Muscle layer of duodenum (tissue), 2 donors: Measurements from ENCODE around the gene NR2C2AP.
"Not testable (repeated sequence)": the region's sequence is repeated elsewhere in the genome, so short reads cannot be mapped to it uniquely, and the experiment has no call there.

ENCODE experiments used
- H3K27ac ChIP-seq: one replicate; pipeline ENCODE4 v1.7.0; 2013; ENCODE audit warnings: mild to moderate bottlenecking, low read length
- H3K27me3 ChIP-seq: one replicate; pipeline ENCODE4 v1.7.0; 2013; ENCODE audit warnings: low read depth, mild to moderate bottlenecking, control low read depth, low read length
- H3K36me3 ChIP-seq, 2 donors: one replicate each; pipeline ENCODE4 v1.7.0; 2013; ENCODE audit warnings: low read length in 2 of 2, control low read depth in 1 of 2, mild to moderate bottlenecking in 1 of 2; ENCODE audit not compliant: insufficient read depth in 2 of 2, control insufficient read depth in 1 of 2
- H3K4me1 ChIP-seq, 2 donors: one replicate each; pipeline ENCODE4 v1.7.0; 2013; ENCODE audit warnings: low read length in 2 of 2, mild to moderate bottlenecking in 2 of 2, control low read depth in 1 of 2, moderate library complexity in 1 of 2; ENCODE audit not compliant: insufficient read depth in 2 of 2, control insufficient read depth in 1 of 2
- H3K4me3 ChIP-seq, 2 donors: one replicate each; pipeline ENCODE4 v1.7.0; 2013; ENCODE audit warnings: low read length in 2 of 2, low read depth in 1 of 2, mild to moderate bottlenecking in 1 of 2
- H3K9me3 ChIP-seq, 2 donors: one replicate each; pipeline ENCODE4 v1.7.0; 2013; ENCODE audit warnings: low read length in 2 of 2, control low read depth in 1 of 2, mild to moderate bottlenecking in 1 of 2; ENCODE audit not compliant: control insufficient read depth in 1 of 2
- donor health status: healthy.

Gene NR2C2AP

DNA sequence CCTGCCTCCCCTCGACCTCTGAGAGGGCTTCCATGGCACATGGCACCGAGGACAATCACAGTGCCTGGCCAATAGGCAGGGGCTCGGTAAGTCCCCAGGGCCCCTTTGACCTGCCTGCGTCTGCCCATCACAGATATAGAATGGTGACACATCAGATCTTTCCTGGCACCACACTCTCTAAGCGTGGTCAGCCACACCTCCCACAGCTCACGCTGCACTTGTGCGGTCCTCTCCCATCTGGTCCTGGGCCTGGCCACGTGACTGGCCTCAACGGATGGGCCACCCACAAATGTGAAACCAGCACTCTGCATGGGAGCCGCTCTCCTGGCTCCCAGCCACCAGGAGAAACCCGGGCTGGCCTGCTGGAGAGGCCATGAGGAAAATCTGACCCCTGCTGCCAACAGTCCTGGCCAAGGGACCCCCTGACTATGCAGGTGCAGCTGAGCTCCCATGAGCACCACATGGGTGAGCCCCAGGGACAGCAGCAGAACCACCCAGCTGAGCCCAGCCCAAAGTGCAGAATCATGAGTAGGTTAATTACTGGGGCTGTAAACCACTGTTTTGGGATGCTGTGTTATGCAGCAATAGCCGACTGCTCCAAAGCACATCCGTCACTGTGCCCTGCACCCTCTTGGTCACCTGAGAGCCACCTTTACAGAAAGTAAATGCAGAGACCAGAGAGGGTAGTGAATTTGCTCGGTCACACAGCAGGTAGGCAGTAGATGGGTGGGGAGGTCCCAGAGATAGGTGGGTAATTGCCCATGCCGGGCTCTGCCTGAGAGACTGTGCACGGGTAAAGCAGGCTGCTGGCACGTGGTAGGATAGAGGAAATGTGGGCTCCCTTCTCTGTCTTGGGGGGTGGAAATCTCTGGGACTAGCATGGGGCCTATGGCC lies 23.4 kb downstream of the NR2C2AP start:
- peaks cover 0 to 3% of the 10 kb centered on the region in 2 donors for H3K9me3 ChIP-seq
- peaks cover 0 to 2% of the 10 kb centered on the region in 2 donors for H3K4me1 ChIP-seq
- H3K27ac ChIP-seq = no peak overlapping the region
- no peaks in the 10 kb centered on the region for H3K27me3 ChIP-seq
- H3K4me3 ChIP-seq = no peak overlapping the region
- peaks cover 23 to 60% of the 10 kb centered on the region in 2 donors for H3K36me3 ChIP-seq

DNA sequence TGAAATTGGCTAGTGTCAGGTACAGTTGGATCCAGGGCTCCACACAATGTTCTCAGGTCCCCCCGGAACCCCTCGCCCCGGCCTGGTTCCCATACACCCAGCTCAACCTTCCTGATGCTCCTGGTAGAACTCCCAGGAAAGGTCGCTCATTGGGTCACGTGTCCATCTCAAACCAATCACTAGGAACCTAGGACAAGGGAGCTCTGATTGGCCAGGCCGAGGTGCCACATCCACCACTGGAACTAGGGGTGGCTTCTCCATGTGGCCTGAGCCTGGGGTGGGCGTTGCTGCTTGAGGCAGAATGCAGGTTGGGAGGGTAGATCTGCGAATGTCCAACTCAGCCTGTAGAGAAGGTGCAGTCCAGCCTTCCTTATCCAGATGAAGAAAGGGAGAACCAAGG lies 26.3 kb downstream of the NR2C2AP start:
- no peak overlapping the region for H3K27ac ChIP-seq
- peaks cover 0 to 4% of the 10 kb centered on the region in 2 donors for H3K4me1 ChIP-seq
- H3K27me3 ChIP-seq = no peaks in the 10 kb centered on the region
- peaks cover 0 to 3% of the 10 kb centered on the region in 2 donors for H3K9me3 ChIP-seq
- H3K4me3 ChIP-seq = no peak overlapping the region
- peaks cover 19 to 49% of the 10 kb centered on the region in 2 donors for H3K36me3 ChIP-seq

DNA sequence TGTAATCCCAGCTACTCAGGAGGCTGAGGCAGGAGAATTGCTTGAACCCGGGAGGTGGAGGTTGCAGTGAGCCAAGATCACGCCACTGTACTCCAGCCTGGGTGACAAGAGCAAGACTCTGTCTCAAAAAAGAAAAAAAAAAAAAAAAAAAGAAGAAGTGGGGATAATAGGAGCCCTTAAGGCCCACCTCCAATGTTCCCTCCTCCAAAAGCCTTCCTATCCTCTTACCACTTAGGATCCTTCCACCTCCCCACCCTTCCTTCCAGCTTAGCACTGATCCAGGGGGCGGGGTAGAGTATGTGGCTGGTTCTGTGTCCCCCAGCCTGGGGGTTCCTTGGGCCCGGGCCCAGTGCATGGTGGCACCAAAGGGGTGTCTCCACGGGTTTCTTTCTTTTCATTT lies 30.0 kb downstream of the NR2C2AP start:
- H3K9me3 ChIP-seq, H3K4me3 ChIP-seq, H3K27ac ChIP-seq, H3K27me3 ChIP-seq: not testable (repeated sequence)
- peaks cover 10 to 13% of the 10 kb centered on the region in 2 donors for H3K36me3 ChIP-seq
- H3K4me1 ChIP-seq = peaks cover 0 to 15% of the 10 kb centered on the region in 2 donors

DNA sequence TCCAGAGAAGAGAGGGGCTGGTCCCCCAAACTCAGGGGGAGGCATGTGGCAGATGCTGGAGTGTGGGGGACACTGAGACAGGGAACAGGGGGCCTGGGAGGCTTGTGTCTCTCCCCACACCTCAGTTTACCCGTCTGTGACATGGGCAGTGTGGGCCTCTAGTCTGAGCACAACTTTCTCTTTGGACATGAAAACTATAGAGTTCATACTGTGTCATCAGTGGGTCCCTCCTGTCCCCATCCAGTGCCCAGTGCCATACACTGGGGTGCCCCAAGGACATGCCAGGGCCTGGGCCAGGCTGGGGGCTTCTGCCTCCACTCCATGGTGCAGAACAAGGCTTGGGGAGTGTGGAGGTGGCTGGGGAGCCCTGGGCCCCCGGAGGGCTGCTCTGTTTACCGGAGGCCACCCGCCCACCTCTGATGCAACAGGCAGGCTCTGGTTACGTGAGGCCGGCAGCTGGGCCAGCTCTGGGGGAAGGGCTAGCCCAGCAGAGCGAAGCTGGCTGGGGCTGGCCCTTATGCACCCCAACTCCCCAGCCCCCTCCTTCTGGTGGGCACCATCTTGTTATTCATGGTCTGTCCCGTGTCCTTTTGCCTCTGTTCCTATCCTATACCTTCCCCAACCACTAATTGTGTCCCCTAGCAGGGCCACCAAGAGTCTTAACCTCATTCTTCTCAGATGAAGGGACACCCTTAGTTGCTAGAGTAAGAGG lies 31.2 kb downstream of the NR2C2AP start:
- Histone ChIP-seq H3K27ac (no peak overlapping the region), H3K27me3 (no peaks in the 10 kb centered on the region), H3K36me3 (peaks cover 6 to 9% of the 10 kb centered on the region in 2 donors), H3K4me1 (peaks cover 0 to 15% of the 10 kb centered on the region in 2 donors), H3K4me3 (no peak overlapping the region), H3K9me3 (no peaks in the 10 kb centered on the region)

DNA sequence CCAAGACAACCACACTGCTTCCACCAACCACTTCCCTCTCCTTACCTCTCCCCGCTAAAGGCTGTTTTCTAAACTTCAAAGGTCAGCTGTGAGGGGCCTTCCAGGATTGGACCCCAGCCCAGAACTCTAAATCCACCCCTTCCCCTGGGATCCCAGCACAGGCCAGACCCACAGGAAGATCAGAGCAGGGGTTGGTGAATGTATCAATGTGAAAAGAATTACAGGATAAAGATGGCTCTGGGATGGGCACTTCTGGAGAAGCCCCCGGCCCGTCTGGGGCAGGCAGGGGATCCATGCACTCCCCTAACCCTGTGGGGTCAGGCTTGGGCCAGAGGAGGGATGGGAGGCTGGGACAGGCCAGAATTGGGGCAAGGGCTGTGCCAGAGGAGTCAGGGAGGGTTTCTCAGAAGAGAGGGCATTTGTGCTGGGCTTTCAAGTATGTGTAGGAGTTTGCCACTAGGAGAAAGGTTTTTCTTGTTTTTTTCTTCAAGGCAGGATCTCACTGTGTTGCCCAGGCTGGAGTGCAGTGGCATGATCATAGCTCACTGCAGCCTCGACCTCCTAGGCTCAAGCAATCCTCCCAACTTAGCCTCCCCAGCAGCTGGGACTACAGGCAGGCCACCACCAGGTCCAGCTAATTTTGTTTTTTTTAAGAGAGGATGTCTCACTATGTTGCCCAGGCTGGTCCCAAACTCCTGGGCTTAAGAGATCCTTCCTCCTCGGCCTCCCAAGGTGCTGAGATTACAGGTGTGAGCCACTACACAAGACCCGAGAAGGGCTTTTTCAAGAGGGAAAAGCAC lies 32.1 kb downstream of the NR2C2AP start:
- Histone ChIP-seq H3K9me3 (no peaks in the 10 kb centered on the region), H3K36me3 (no peaks in the 10 kb centered on the region), H3K27me3 (no peaks in the 10 kb centered on the region), H3K27ac (no peak overlapping the region), H3K4me3 (no peak overlapping the region), H3K4me1 (peaks cover 0 to 15% of the 10 kb centered on the region in 2 donors)

DNA sequence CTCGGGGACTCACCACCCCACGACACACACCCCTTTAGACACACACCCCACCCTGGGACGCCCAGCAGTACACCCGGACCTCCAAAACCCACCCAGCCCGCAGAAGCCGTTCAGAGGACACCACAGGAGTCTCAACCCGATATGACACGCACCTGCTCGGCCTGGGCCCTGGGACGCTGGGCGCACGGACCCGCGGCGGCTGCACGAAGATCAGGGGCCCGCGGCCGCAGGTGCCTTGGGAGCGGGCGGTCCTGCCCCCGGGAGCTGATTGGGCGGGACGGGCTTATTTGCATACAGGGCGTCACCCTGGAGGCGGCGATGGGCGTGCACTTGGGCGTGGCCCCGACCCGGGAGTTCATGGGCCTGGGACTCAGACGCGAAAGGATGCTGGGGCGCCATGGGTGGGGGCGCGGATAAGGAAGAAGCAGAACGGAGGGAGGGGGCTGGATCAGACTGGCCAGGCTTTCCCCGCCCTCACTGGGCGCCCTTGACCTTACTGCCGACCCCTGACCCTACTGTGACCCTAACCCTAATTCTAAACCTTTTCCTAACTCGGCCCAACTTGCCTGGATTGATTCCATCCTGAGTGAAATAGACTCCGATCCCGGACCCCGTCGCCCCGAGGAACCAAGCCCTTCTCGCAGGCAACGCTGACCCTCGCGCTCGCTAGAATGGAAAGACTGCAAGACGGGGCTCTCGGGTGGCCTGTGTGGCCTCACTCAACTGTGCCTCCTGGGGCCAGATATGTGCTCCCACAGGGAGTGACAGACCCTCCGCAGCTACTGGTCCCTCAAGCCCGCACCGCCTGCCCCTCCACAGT lies 33.0 kb downstream of the NR2C2AP start, which contains the start of gene MEF2B:
TSS of gene MEF2B (minus strand) at position 211 of the 820 bp plus-strand sequence. CDS start 19,528 bp downstream, outside the sequence.
- peak within 1 kb of the TSS in 1 of 2 donors; percentile 50 for H3K4me3 ChIP-seq
- H3K27ac ChIP-seq = no peak within 1 kb of the TSS
- peaks cover 0 to 15% of the 10 kb centered on the region in 2 donors for H3K4me1 ChIP-seq
- H3K27me3 ChIP-seq = no peaks in the 10 kb centered on the region
- H3K36me3 ChIP-seq = no peaks in the 10 kb centered on the region
- H3K9me3 ChIP-seq = no peaks in the 10 kb centered on the region

DNA sequence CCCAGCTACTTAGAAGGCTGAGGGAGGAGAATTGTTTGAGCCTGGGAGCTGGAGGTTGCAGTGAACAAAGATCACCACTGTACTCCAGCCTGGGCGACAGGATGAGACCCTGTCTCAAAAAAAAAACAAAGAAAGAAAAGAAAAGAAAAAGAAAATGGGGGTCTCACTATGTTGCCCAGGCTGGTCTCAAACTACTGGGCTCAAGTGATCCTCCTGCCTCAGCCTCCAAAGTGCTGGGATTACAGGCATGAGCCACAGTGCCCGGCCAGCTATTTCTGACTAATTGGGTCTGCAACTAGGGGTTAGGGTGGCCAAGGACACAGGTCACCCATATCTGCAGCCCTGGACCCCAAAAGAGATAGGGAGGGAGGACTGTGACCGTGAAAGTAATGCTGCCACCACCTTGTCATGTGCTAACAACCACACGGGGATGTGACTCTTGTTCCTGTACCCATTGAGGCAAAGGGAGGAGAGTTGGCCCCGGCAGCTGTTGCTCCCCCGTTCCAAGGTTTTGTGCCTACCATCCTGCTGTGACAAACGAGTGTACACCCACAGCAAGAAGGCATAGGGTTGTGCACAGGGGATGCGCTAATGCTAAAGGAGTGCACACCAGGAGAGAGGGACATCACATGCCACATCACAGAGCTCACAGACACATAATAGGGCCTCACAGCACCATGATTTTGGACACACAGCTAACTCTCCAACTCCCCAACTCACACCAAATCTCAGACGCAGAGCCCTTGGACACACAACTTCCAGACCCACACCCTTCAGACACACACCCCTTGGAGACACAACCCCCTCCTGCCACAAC lies 33.8 kb downstream of the NR2C2AP start:
- H3K4me3 ChIP-seq = peak overlapping the region in 1 of 2 donors; percentile 50
- no peak overlapping the region for H3K27ac ChIP-seq
- H3K4me1 ChIP-seq = peaks cover 0 to 11% of the 10 kb centered on the region in 2 donors
- no peaks in the 10 kb centered on the region for H3K9me3 ChIP-seq
- no peaks in the 10 kb centered on the region for H3K27me3 ChIP-seq
- H3K36me3 ChIP-seq = no peaks in the 10 kb centered on the region

DNA sequence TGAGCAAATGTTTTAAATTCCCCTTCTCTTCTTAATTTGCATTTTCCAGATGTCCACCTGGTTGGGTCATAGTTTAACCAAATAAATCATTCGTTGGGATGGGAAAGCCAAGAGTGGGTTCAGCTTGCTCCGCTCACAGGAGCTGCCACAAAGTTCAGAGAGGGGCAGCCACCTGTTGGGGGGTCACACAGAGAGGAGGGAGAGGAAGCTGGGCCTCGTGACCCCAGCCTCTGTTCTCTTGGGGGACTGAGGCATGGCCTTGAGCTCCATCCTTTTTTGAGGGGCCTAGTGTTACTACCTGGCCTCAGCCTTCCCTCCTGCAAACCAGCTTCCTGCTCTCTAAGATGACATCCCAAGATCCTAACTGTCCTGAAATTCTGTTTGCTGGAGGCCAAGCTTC lies 35.6 kb downstream of the NR2C2AP start:
- Histone ChIP-seq H3K4me3 (no peak overlapping the region), H3K4me1 (peaks cover 0 to 11% of the 10 kb centered on the region in 2 donors), H3K27ac (no peak overlapping the region), H3K27me3 (no peaks in the 10 kb centered on the region), H3K9me3 (no peaks in the 10 kb centered on the region), H3K36me3 (no peaks in the 10 kb centered on the region)

DNA sequence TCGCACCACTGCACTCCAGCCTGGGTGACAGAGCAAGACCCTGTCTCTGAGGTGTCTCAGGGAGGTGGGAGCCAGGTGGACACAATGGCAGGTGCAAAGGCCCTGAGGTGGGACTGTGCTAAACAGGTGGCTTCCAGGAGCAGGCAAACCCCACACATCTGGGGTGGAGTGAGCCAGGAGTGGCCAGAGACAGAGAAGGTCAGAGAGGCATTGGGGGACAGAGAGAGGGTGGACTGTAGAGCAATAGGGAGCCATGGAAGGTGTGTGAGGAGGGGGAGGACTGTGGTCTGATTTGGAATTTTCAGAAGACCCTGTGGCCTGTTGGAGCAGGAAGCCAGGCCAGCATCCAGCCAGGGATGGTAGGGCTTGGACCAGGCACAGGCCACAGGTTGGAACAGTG lies 37.8 kb downstream of the NR2C2AP start:
- Histone ChIP-seq H3K27me3 (no peaks in the 10 kb centered on the region), H3K4me1 (peaks cover 0 to 7% of the 10 kb centered on the region in 2 donors), H3K36me3 (no peaks in the 10 kb centered on the region), H3K27ac (no peak overlapping the region), H3K9me3 (no peaks in the 10 kb centered on the region), H3K4me3 (no peak overlapping the region)

DNA sequence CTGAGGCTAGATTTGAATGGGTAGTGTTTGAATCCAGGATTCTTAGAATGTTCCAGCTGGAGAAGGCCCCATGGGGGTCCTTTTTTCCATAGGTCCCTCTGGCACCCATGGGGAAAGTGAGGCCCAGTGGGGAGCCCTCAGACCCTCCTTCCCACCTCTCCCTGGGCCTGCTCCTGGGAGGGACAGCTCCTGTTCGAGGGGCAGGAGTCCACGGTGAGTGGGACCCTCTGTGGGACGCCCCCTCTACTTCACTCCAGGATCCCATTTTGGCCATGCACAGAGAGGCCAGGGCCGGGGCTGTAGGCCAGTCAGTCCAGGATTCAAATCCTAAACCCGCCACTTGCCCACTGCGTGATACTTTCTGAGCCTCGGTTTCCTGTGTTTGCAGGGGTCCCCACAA lies 40.7 kb downstream of the NR2C2AP start:
- Histone ChIP-seq H3K27me3 (no peaks in the 10 kb centered on the region), H3K4me1 (no peaks in the 10 kb centered on the region), H3K9me3 (no peaks in the 10 kb centered on the region), H3K4me3 (no peak overlapping the region), H3K27ac (no peak overlapping the region), H3K36me3 (no peaks in the 10 kb centered on the region)
